Measurements from ENCODE around the gene PGM2L1.

Gene PGM2L1

GRCh38 chr11:74288161-74288560 is 110.1 kb downstream of the PGM2L1 start:
- DNase-seq: no peak

- DNase-seq: no peak
These were observed 113.8 kb downstream of the PGM2L1 start for GRCh38 chr11:74284466-74284865.

- DNase-seq: no peak
These were observed 114.6 kb downstream of the PGM2L1 start for GRCh38 chr11:74283580-74284180.

- no peak for DNase-seq
These were observed 115.3 kb downstream of the PGM2L1 start for GRCh38 chr11:74282914-74283371.

GRCh38 chr11:74282421-74282820 is 115.8 kb downstream of the PGM2L1 start:
- DNase-seq: no peak

- no peak for DNase-seq
These were observed 117.7 kb downstream of the PGM2L1 start for GRCh38 chr11:74280494-74280893.
